MM.1S (cell line): ENCODE results near the gene RPL6.

ENCODE experiments used
- CTCF ChIP-seq: fragments of 300-600 bp; sonication (generic); IDR thresholded peaks from 2 replicates; pipeline ENCODE4 v1.5.1; 2016; ENCODE audit warnings: antibody characterized with exemption, low read length, mixed read lengths
- EZH2 ChIP-seq: fragments of 300-600 bp; sonication (generic); optimal IDR thresholded peaks from 2 replicates; pipeline ENCODE3; 2017; ENCODE audit warnings: low read depth, mild to moderate bottlenecking, antibody characterized with exemption, low read length, mixed read lengths
- EZH2phosphoT487 ChIP-seq: fragments of 300-600 bp; sonication (generic); IDR thresholded peaks from 2 replicates; pipeline ENCODE4 v1.6.1; 2018; ENCODE audit warnings: antibody characterized with exemption, low read length

GRCh38 chr12:112439769-112440168 lies 30.4 kb upstream of the RPL6 start:
- no peak for TF ChIP-seq EZH2
- TF ChIP-seq CTCF: no peak
- no peak for TF ChIP-seq EZH2phosphoT487
